GM12891 (cell line): ENCODE results near the gene MYO9A.

ENCODE experiments used
- POLR2A ChIP-seq: IDR thresholded peaks from 2 replicates; pipeline ENCODE4 v1.6.1; 2011; ENCODE audit warnings: low read depth, low read length, control low read depth
- POLR2AphosphoS5 ChIP-seq: IDR thresholded peaks from 2 replicates; pipeline ENCODE4 v1.6.1; 2011; ENCODE audit warnings: low read depth, low read length, control low read depth
- TAF1 ChIP-seq: IDR thresholded peaks from 2 replicates; pipeline ENCODE4 v1.6.1; 2011; ENCODE audit warnings: low read depth, low read length, control low read depth

- TF ChIP-seq POLR2A, result no peak
- no peak for TF ChIP-seq POLR2AphosphoS5
- TF ChIP-seq TAF1, result no peak
These were observed 276.4 kb downstream of the MYO9A start for GRCh38 chr15:71841563-71841962.
